Mesendoderm (in vitro differentiated cells): ENCODE data around the gene CSF2RB.
A peak's percentile ranks its signal among the peaks of the same experiment; 100 is the strongest.

Experiments
- DNase-seq: peaks from one replicate; pipeline ENCODE4 v3.0.0; 2013
- H2AK5ac ChIP-seq: 2 replicates; pipeline ENCODE4 v1.6.1; 2013; ENCODE audit warnings: low read length, inconsistent platforms
- H2BK120ac ChIP-seq: 2 replicates; pipeline ENCODE4 v1.6.1; 2013; ENCODE audit warnings: low read depth, mild to moderate bottlenecking, low read length, moderate library complexity, mixed read lengths
- H2BK15ac ChIP-seq: replicated peaks from 2 replicates; pipeline ENCODE4 v1.6.1; 2013; ENCODE audit warnings: low read depth, mild to moderate bottlenecking, moderate library complexity
- H2BK5ac ChIP-seq: 2 replicates; pipeline ENCODE4 v1.6.1; 2013; ENCODE audit warnings: low read length, inconsistent platforms
- H3K18ac ChIP-seq: 2 replicates; pipeline ENCODE4 v1.6.1; 2013; ENCODE audit warnings: mild to moderate bottlenecking, low read length, mixed read lengths
- H3K23ac ChIP-seq: one replicate; pipeline ENCODE4 v1.6.1; 2013; ENCODE audit warnings: low read length
- H3K27ac ChIP-seq: 2 replicates; pipeline ENCODE4 v1.5.1; 2013; ENCODE audit warnings: low read depth, mild to moderate bottlenecking, inconsistent platforms, low read length, moderate library complexity
- H3K27me3 ChIP-seq: 2 replicates; pipeline ENCODE4 v1.6.1; 2013; ENCODE audit warnings: low read length, control low read depth, mild to moderate bottlenecking, inconsistent platforms; ENCODE audit not compliant: insufficient read depth, poor library complexity
- H3K36me3 ChIP-seq: 2 replicates; pipeline ENCODE4 v1.6.1; 2013; ENCODE audit warnings: low read length, inconsistent platforms; ENCODE audit not compliant: control insufficient read depth, insufficient read depth
- H3K4ac ChIP-seq: one replicate; pipeline ENCODE4 v1.6.1; 2013; ENCODE audit warnings: low read depth, mild to moderate bottlenecking, low read length, moderate library complexity
- H3K4me1 ChIP-seq: 2 replicates; pipeline ENCODE4 v1.6.1; 2013; ENCODE audit warnings: low read depth, low read length, inconsistent platforms; ENCODE audit not compliant: control insufficient read depth
- H3K4me2 ChIP-seq: 2 replicates; pipeline ENCODE4 v1.6.1; 2013; ENCODE audit warnings: low read length
- H3K4me3 ChIP-seq: 2 replicates; pipeline ENCODE4 v1.5.1; 2013; ENCODE audit warnings: mild to moderate bottlenecking, low read length
- H3K56ac ChIP-seq: one replicate; pipeline ENCODE4 v1.6.1; 2013; ENCODE audit warnings: low read length
- H3K79me1 ChIP-seq: 2 replicates; pipeline ENCODE4 v1.6.1; 2013; ENCODE audit warnings: low read length, inconsistent platforms
- H3K79me2 ChIP-seq: 2 replicates; pipeline ENCODE4 v1.6.1; 2013; ENCODE audit warnings: mild to moderate bottlenecking, low read length; ENCODE audit not compliant: control insufficient read depth, insufficient read depth
- H3K9ac ChIP-seq: 2 replicates; pipeline ENCODE4 v1.6.1; 2013; ENCODE audit warnings: low read length, inconsistent platforms
- H4K5ac ChIP-seq: one replicate; pipeline ENCODE4 v1.6.1; 2013; ENCODE audit warnings: low read length
- H4K8ac ChIP-seq: one replicate; pipeline ENCODE4 v1.6.1; 2013; ENCODE audit warnings: low read depth, mild to moderate bottlenecking, control low read depth, low read length, moderate library complexity
- WGBS: extraction: QIAGEN DNeasy Blood & Tissue Kit; methylation state at CpG from one replicate; pipeline ENCODE4 v1.1.7; 2013; ENCODE audit warnings: low lambda C conversion rate, missing lambda C conversion rate; ENCODE audit not compliant: insufficient coverage; ENCODE audit errors: extremely low coverage; 5-methylcytosine and 5-hydroxymethylcytosine counted together

CSF2RB gene

GRCh38 chr22:36961626-36962025 is 48.2 kb downstream of the CSF2RB start:
- Histone ChIP-seq H3K4me3 (no peak overlapping the region), H3K27ac (no peak overlapping the region), H3K4me1 (no peaks in the 10 kb centered on the region), H3K27me3 (no peaks in the 10 kb centered on the region), H3K79me2 (no peaks in the 10 kb centered on the region), H3K79me1 (no peaks in the 10 kb centered on the region), H3K56ac (no peak overlapping the region), H2BK15ac (no peak overlapping the region), H4K8ac (no peak overlapping the region), H2BK120ac (no peak overlapping the region), H2BK5ac (no peak overlapping the region), H3K4me2 (no peak overlapping the region), H3K23ac (no peak overlapping the region), H2AK5ac (no peak overlapping the region), H3K9ac (no peak overlapping the region), H4K5ac (no peak overlapping the region), H3K18ac (no peak overlapping the region), H3K36me3 (no peaks in the 10 kb centered on the region), H3K4ac (no peak overlapping the region)
- WGBS = no CpG with 5 or more reads among the region's 3 CpGs
- DNase-seq = no peak

GRCh38 chr22:36963302-36963701 is 49.9 kb downstream of the CSF2RB start:
- H3K79me2 ChIP-seq = no peaks in the 10 kb centered on the region
- no peaks in the 10 kb centered on the region for H3K27me3 ChIP-seq
- no peak overlapping the region for H2BK15ac ChIP-seq
- no peak overlapping the region for H3K9ac ChIP-seq
- H2BK5ac ChIP-seq = no peak overlapping the region
- no peak overlapping the region for H2BK120ac ChIP-seq
- H3K56ac ChIP-seq = no peak overlapping the region
- DNase-seq = no peak
- H3K79me1 ChIP-seq = no peaks in the 10 kb centered on the region
- H3K4me1 ChIP-seq = no peaks in the 10 kb centered on the region
- H3K18ac ChIP-seq = no peak overlapping the region
- H4K8ac ChIP-seq = no peak overlapping the region
- no peak overlapping the region for H2AK5ac ChIP-seq
- H3K23ac ChIP-seq = no peak overlapping the region
- no peak overlapping the region for H3K27ac ChIP-seq
- H3K36me3 ChIP-seq = no peaks in the 10 kb centered on the region
- H3K4me3 ChIP-seq = no peak overlapping the region
- H3K4me2 ChIP-seq = no peak overlapping the region
- H3K4ac ChIP-seq = no peak overlapping the region
- no CpG with 5 or more reads among the region's 2 CpGs for WGBS
- H4K5ac ChIP-seq = no peak overlapping the region

GRCh38 chr22:36964106-36964505 is 50.7 kb downstream of the CSF2RB start:
- Histone ChIP-seq H2BK5ac (no peak overlapping the region), H3K18ac (no peak overlapping the region), H4K8ac (no peak overlapping the region), H3K56ac (no peak overlapping the region), H3K4me1 (no peaks in the 10 kb centered on the region), H2BK120ac (no peak overlapping the region), H3K23ac (no peak overlapping the region), H2AK5ac (no peak overlapping the region), H3K79me1 (no peaks in the 10 kb centered on the region), H3K27me3 (no peaks in the 10 kb centered on the region), H2BK15ac (no peak overlapping the region), H4K5ac (no peak overlapping the region), H3K4me2 (no peak overlapping the region), H3K4ac (no peak overlapping the region), H3K4me3 (no peak overlapping the region), H3K79me2 (no peaks in the 10 kb centered on the region), H3K36me3 (no peaks in the 10 kb centered on the region), H3K27ac (no peak overlapping the region), H3K9ac (no peak overlapping the region)
- peak; percentile 29 for DNase-seq

DNA sequence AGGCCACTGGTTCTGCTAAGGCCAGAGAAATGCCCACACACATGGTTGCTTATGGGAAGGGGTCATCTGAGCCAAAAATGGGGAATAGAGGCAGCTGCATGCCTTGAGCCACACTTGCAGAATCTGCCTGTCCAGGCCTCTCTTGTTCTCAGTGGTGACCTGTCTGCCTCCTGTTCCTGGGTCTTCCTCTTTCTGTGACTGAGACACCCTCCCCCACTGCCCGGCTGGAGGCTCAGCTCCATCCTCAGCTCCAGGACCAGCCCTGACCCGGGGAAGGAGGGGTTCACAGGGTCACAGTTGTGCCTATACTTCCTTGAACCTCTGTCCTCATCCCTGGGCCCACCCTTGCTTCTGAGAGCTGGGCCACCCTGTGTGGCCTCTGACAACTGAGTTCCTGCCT is 52.3 kb downstream of the CSF2RB start:
- H3K36me3 ChIP-seq = no peaks in the 10 kb centered on the region
- no peaks in the 10 kb centered on the region for H3K79me1 ChIP-seq
- H2BK15ac ChIP-seq = no peak overlapping the region
- H3K9ac ChIP-seq = no peak overlapping the region
- H3K4me1 ChIP-seq = no peaks in the 10 kb centered on the region
- no peak overlapping the region for H3K56ac ChIP-seq
- no peak overlapping the region for H3K27ac ChIP-seq
- no peak for DNase-seq
- H2AK5ac ChIP-seq = no peak overlapping the region
- no peak overlapping the region for H4K8ac ChIP-seq
- no peaks in the 10 kb centered on the region for H3K27me3 ChIP-seq
- H2BK5ac ChIP-seq = no peak overlapping the region
- no peak overlapping the region for H3K4me2 ChIP-seq
- H2BK120ac ChIP-seq = no peak overlapping the region
- WGBS = no CpG with 5 or more reads among the region's 2 CpGs
- no peak overlapping the region for H3K4me3 ChIP-seq
- no peak overlapping the region for H3K23ac ChIP-seq
- H3K18ac ChIP-seq = no peak overlapping the region
- H3K79me2 ChIP-seq = no peaks in the 10 kb centered on the region
- H4K5ac ChIP-seq = no peak overlapping the region
- no peak overlapping the region for H3K4ac ChIP-seq

GRCh38 chr22:36966851-36967540 is 53.6 kb downstream of the CSF2RB start:
- no peak for DNase-seq
- no peak overlapping the region for H3K18ac ChIP-seq
- no peak overlapping the region for H3K27ac ChIP-seq
- H2BK5ac ChIP-seq = no peak overlapping the region
- no peak overlapping the region for H2AK5ac ChIP-seq
- no peak overlapping the region for H3K4me3 ChIP-seq
- no peaks in the 10 kb centered on the region for H3K79me1 ChIP-seq
- no peak overlapping the region for H3K56ac ChIP-seq
- no peak overlapping the region for H3K9ac ChIP-seq
- no peak overlapping the region for H4K5ac ChIP-seq
- H3K4me2 ChIP-seq = no peak overlapping the region
- H2BK120ac ChIP-seq = no peak overlapping the region
- no peak overlapping the region for H4K8ac ChIP-seq
- no CpG with 5 or more reads among the region's 11 CpGs for WGBS
- no peaks in the 10 kb centered on the region for H3K27me3 ChIP-seq
- no peak overlapping the region for H2BK15ac ChIP-seq
- H3K36me3 ChIP-seq = no peaks in the 10 kb centered on the region
- H3K23ac ChIP-seq = no peak overlapping the region
- no peaks in the 10 kb centered on the region for H3K79me2 ChIP-seq
- no peak overlapping the region for H3K4ac ChIP-seq
- H3K4me1 ChIP-seq = no peaks in the 10 kb centered on the region

- no peak overlapping the region for H3K56ac ChIP-seq
- no peaks in the 10 kb centered on the region for H3K79me1 ChIP-seq
- no peak overlapping the region for H3K9ac ChIP-seq
- DNase-seq = no peak
- no peak overlapping the region for H3K18ac ChIP-seq
- no peaks in the 10 kb centered on the region for H3K36me3 ChIP-seq
- no peak overlapping the region for H3K27ac ChIP-seq
- no peak overlapping the region for H2BK120ac ChIP-seq
- no peaks in the 10 kb centered on the region for H3K79me2 ChIP-seq
- H3K4me2 ChIP-seq = no peak overlapping the region
- no peak overlapping the region for H3K23ac ChIP-seq
- no peak overlapping the region for H3K4ac ChIP-seq
- 100% methylated on average over 2 of the region's 5 CpGs for WGBS
- no peak overlapping the region for H3K4me3 ChIP-seq
- no peaks in the 10 kb centered on the region for H3K4me1 ChIP-seq
- H4K5ac ChIP-seq = no peak overlapping the region
- H2AK5ac ChIP-seq = no peak overlapping the region
- H3K27me3 ChIP-seq = no peaks in the 10 kb centered on the region
- H2BK5ac ChIP-seq = no peak overlapping the region
- H4K8ac ChIP-seq = no peak overlapping the region
- H2BK15ac ChIP-seq = no peak overlapping the region
Measured at GRCh38 chr22:36968249-36968964, 55.0 kb downstream of the CSF2RB start.
